Stimulated activated CD4-positive, alpha-beta T cell treated with anti-CD3 and anti-CD28 coated beads, Interleukin-2, amount 100 ng/mL, for 48 hours (primary cell): ENCODE data around the gene ATP8A2.
"Not testable (repeated sequence)": the region's sequence is repeated elsewhere in the genome, so short reads cannot be mapped to it uniquely, and the experiment has no call there.

Experiments
- DNase-seq, 2 donors: peaks; one replicate each; pipeline ENCODE4 v3.0.0-alpha.2; 2020

The ATP8A2 gene

DNA sequence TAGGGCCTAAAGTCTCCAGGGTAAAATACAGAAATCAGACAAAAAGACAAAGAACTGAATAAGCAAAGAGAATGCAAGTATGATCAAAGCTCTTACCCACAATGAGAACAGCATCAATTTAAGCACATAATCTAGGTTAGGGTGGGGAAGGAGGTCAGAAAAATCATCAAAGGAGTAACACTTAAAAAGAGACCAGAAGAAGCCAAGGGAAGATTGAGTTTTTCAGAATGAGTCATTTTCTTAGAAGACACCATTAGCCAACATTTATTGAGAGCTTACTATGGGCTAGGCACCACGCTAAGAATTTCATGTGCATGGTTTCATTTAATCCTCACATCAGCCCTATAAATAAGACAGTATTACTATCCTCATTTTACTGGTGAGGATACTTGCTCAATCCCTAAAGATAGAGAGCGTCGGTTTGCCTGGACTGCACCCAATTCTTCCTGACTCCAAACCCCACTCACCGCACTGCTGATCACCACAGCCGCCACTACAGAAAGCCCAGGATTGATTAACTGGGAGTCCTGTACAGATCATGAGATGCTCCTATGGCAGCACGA is 681.7 kb downstream of the ATP8A2 start:
- DNase-seq, result no peak

- DNase-seq, result no peak
Measured at GRCh38 chr13:26054896-26055295, 683.1 kb downstream of the ATP8A2 start.

DNA sequence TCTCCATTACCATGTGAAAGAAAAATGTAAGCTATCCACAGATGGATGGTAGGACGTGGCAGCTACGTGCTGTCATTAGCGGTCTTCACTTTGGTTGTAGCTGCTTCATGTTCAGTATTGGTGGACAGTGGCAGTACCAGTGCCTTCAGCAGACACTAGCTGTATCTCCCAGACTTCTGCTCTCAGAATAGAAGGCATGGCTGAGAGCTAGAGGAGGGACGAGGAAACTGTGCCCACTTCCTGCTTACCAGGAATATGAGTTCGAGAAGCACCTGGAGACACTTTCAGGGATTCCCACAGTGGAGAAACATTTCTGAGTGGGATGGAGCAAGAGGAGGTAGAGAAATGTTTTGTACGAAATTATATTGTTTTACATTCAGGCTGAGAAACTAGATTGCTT is 686.9 kb downstream of the ATP8A2 start:
- no peak for DNase-seq

- DNase-seq, result no peak
Measured at GRCh38 chr13:26060357-26060756, 688.6 kb downstream of the ATP8A2 start.

- DNase-seq, result no peak
Measured at GRCh38 chr13:26061256-26061655, 689.5 kb downstream of the ATP8A2 start.

DNA sequence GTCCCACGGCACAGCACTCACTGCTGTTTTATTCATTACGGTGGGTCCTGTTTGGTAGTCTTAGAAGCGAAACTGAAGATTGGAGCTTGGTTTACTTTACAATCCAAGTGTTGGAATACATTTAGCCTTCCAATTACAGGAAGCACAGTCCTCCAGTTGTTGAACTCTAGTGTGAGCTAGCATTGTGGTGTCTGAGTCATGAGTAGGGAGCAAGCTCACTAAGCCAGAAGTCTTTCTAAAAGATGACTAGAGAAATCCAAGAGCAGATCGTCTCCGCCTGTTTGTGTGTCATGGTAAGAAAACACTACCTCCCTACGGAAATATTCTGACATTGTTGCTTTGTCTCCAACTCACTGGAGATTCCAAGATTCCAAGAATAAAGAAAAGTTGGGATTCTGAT is 690.2 kb downstream of the ATP8A2 start:
- no peak for DNase-seq

- DNase-seq, result no peak
Measured at GRCh38 chr13:26062853-26063444, 691.2 kb downstream of the ATP8A2 start.

DNA sequence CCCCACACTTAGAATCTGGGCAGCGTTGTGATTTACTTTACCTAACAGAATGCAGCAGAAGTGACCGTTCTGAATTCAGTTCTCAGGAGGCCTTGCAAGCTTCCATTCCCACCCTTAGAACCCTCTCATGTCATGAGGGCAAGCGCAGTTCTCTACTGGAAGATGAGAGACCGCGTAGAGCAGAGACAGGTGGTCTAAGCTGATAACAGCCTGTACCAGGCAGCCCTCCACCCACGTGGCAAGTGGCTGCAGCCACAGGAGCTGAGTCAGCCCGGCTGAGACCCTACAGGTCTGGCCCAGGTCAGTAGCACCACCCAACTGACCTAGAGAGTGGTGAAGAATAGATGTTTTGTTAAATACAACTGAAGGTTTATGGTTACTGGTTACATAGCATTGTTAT is 694.7 kb downstream of the ATP8A2 start:
- not testable (repeated sequence) for DNase-seq

DNA sequence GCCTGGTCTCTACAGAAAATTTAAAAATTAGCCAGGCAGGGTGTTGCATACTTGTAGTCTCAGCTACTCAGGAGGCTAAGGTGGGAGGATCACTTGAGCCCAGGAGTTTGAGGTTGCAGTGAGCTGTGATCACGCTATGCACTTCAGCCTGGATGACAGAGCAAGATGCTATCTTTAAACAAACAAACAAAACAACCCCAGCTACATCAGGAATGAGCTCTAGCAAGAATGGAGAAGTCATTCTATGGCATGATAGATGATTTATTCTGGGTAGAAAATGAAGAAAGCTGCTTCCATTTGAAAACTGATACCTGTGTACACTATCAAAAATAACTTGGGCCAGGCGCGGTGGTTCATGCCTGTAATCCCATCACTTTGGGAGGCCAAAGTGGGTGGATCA is 695.8 kb downstream of the ATP8A2 start:
- DNase-seq, result no peak

- not testable (repeated sequence) for DNase-seq
Measured at GRCh38 chr13:26068372-26068771, 696.6 kb downstream of the ATP8A2 start.

- DNase-seq, result not testable (repeated sequence)
Measured at GRCh38 chr13:26069642-26070041, 697.9 kb downstream of the ATP8A2 start.

DNA sequence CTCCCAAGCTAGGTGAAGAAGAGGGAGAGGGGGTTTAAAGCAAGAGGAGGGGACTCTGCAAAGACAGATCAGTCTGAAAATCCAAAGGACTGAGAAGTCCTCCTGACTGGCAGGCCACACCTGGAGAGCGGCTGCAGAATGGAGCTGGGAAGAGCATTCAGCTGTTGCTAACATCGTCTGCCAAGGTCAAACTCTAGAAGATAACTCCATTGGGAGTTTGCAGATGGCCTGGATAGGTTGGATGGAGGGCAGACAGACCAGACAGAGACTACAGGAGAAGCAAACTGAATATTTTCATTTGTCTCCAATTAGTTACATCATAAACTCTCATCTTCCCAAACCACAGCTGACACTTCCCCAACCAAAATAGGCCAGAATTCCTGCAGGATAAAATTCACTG is 699.9 kb downstream of the ATP8A2 start:
- DNase-seq, result no peak

GRCh38 chr13:26072335-26072734 is 700.6 kb downstream of the ATP8A2 start:
- DNase-seq, result not testable (repeated sequence)

DNA sequence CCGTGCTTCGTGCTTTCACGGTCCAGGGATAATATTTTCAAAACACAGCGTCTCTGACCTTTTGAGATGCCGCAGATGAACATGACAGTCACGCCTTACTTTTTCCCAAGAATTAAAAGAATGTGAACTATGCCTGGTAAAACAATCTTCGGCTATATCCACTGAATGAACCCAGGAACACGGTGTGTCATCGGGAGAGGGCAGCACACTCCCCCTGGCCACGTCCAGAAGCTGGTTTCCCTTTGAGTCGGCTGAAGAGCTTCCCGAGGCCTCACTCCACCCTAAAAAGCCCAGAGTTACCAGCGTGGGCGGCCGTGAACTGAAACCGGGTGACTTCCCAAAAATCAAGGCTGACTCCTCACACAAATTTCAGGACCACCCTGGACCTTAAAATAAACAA is 702.9 kb downstream of the ATP8A2 start:
- DNase-seq, result no peak
